ENCODE data around the gene C1orf52.

The C1orf52 gene

GRCh38 chr1:85259118-85259911, at the start of gene C1orf52:
TSS of gene C1orf52 (minus strand) at chr1:85259662. CDS start at chr1:85259633, 29 bp downstream.
- DNase-seq: peak; percentile 93 to 96

GRCh38 chr1:85308833-85309350, 49.4 kb upstream of the C1orf52 start:
- DNase-seq: no peak

- peak; percentile 51 to 55 for DNase-seq
Observed at GRCh38 chr1:85307987-85308832, 48.7 kb upstream of the C1orf52 start.

GRCh38 chr1:85306236-85306635, 46.8 kb upstream of the C1orf52 start:
- no peak for DNase-seq

GRCh38 chr1:85303440-85304162, 44.1 kb upstream of the C1orf52 start:
- no peak for DNase-seq

- no peak for DNase-seq
Observed at GRCh38 chr1:85300140-85300539, 40.7 kb upstream of the C1orf52 start.

GRCh38 chr1:85297855-85298629, 38.6 kb upstream of the C1orf52 start:
- DNase-seq: peak; percentile 59 to 61

- no peak for DNase-seq
Observed at GRCh38 chr1:85297538-85297854, 38.0 kb upstream of the C1orf52 start.

GRCh38 chr1:85296980-85297379, 37.5 kb upstream of the C1orf52 start:
- no peak for DNase-seq

- no peak for DNase-seq
Observed at GRCh38 chr1:85295654-85296053, 36.2 kb upstream of the C1orf52 start.

GRCh38 chr1:85295006-85295431, 35.6 kb upstream of the C1orf52 start:
- no peak for DNase-seq

GRCh38 chr1:85290826-85291225, 31.4 kb upstream of the C1orf52 start:
- DNase-seq: no peak

GRCh38 chr1:85289848-85290335, 30.4 kb upstream of the C1orf52 start:
- no peak for DNase-seq

GRCh38 chr1:85289207-85289847, 29.9 kb upstream of the C1orf52 start:
- no peak for DNase-seq

GRCh38 chr1:85284202-85284601, 24.7 kb upstream of the C1orf52 start:
- DNase-seq: no peak

- DNase-seq: no peak
Observed at GRCh38 chr1:85283475-85284199, 24.2 kb upstream of the C1orf52 start.

GRCh38 chr1:85282424-85282823, 23.0 kb upstream of the C1orf52 start:
- no peak for DNase-seq

- no peak for DNase-seq
Observed at GRCh38 chr1:85280636-85281035, 21.2 kb upstream of the C1orf52 start.

- DNase-seq: no peak
Observed at GRCh38 chr1:85279458-85280080, 20.1 kb upstream of the C1orf52 start.

GRCh38 chr1:85278853-85279314, 19.4 kb upstream of the C1orf52 start:
- DNase-seq: peak; percentile 26 to 59
